NCI-H2107 treated with DMSO at 0.1 percent for 48 hours (cell line): ENCODE data around the gene CCDC144A.
"Not testable (repeated sequence)": the region's sequence is repeated elsewhere in the genome, so short reads cannot be mapped to it uniquely, and the experiment has no call there.

Experiments used
- DNase-seq: peaks from one replicate; lab custom pipeline; 2025; ENCODE audit not compliant: unreplicated experiment; lab: John Stamatoyannopoulos, UW

Gene CCDC144A

DNA sequence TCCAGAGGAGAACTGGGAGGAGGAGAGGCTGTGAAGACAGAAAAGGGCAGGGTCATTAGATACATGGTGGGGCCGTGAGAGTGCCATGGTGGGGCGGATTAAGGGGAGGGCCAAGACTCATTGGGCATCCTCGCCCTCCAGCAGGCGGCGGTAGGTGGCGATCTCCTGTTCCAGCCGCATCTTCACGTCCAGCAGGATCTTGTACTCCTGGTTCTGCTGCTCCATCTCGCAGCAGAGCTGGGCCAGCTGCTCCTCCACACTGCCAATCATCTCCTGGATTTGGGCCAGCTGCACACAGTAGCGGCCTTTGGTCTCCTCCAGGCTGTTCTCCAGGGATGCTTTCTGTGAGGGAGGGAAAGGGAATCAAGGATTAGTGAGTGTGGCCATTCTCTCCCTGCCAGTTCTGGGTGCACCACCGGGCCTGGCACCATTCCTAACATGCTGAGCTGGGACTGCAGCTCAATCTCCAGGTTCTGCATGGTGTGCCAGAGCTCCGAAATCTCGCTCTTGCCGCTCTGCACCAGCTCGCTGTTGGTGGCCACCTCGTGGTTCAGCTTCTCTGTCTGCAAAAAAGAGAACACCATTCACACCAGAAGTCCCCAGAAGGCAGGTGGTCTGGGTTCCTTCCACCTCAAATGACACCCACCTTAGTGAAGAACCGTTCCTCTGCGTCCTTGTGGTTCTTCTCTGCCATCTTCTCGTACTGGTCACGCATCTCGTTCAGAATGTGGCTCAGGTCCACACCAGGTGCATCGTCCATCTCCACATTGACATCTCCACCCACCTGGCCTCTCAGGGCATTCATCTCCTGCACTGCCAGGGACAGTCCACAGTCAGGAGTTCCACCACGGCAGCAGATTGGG lies 129.0 kb downstream of the CCDC144A start:
- DNase-seq = no peak

DNA sequence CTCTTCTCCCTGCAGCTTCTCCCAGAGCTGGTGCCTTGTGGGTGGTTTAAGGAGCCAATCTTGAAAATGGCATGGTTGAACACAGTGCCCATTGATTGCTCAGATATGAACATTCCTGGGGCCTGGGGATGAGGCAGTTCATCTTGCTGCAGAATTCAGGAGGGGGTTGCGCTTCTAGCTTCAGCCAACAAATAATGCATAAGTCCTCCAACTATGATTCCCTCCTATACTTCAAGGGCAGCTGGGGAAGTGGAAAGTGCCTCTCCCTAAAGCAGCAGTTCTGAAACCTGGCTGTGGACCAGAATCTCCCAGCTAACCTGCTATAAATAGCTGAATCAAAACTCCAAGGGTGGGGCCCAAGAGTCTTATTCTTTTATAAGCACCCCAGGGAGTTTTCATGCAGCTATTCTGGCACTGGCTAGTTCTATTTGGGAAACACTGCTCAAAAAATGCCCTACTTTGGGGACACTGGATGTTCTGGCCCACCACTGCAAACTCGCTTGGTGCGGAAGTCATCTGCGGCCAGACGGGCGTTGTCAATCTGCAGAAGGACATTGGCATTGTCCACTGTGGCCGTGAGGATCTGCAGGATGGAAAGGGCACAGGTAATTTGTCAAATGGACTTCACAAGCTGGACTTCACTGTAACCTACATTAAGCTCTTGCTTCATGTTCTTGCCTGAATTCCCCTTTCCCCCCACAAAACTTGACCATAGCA lies 130.3 kb downstream of the CCDC144A start:
- DNase-seq = no peak

GRCh38 chr17:16820979-16821543 lies 131.0 kb downstream of the CCDC144A start:
- no peak for DNase-seq

DNA sequence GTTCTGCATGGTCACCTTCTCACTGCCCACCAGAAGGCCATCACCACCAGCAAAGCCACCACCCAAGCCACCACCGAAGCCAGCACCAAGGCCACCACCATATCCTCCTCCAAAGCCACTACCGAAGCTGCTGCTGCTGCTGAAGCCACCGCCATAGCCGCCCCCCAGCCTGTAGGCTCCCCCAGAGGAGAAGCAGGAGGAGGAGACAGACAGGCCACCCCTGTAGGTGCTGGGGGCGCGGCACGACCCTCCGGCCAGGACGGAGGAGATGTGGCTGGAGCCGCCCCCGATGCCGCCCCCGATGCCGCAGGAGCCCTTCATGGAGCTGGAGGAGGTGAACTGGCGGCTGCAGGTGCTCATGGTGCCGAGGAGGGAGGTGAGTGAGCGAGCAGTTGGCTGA lies 132.1 kb downstream of the CCDC144A start:
- not testable (repeated sequence) for DNase-seq

DNA sequence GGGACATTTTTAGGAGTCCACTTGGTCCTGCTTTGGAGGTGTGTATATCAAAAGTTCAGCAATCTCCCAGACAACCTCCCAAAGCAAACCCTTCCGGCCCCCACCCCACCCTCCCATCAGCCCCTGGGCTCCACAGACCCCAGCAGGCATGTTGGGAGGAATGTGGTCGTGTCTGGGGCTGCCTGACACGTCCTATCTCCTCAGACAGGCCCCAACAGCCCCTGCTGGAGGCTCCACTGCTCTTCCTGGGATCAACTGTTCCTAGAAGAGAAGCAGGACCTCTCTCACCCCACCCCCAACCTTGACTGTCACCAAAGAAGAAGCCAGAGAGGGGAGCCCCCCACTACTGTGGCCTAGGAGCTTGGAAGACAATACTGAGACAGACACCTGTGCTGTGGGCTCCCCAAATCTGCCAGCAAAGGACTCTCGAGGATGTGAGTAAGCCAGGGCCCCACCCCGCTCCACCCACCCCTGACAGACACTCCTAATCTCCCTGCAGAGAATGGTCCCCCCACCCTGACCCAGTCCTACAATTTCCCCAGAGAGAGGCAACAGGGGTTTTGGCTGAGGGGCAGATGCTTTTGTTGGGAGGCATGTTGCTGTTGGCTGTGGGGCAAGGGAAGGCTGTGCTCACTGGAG lies 133.8 kb downstream of the CCDC144A start:
- DNase-seq = not testable (repeated sequence)
